GM19035 (cell line): ENCODE results near the gene ENOX1.
"Not testable (repeated sequence)": the region's sequence is repeated elsewhere in the genome, so short reads cannot be mapped to it uniquely, and the experiment has no call there.

Source experiments
- ATAC-seq: cut with Tn5 transposase; IDR thresholded peaks from one replicate; pipeline ENCODE4 v1.9.1; 2021; ENCODE audit not compliant: unreplicated experiment

The ENOX1 gene

DNA sequence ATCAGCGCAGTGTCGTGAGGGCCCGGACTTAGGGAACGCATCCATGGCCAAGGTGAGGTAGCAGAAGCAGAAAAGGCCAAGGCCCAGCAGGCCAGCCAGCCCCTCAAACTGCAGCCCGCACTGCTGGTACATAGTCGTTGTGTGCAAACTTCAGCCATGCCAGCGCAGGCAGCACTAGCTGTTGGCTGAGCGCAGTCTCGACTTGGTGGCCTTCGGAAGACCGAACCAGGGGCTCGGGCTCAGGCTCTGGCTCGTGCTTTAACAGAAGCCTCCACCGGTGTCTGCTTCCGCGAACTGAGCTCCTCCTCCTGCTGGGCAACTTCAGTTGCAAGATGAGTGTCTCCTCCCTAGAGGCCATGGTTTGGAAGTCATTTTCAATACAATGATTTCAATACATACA lies 605.9 kb downstream of the ENOX1 start:
- ATAC-seq: no peak

GRCh38 chr13:43180036-43180660 lies 606.6 kb downstream of the ENOX1 start:
- ATAC-seq: no peak

- ATAC-seq: no peak
Measured at GRCh38 chr13:43171489-43171888, 615.3 kb downstream of the ENOX1 start.

- no peak for ATAC-seq
Measured at GRCh38 chr13:43170506-43170905, 616.3 kb downstream of the ENOX1 start.

DNA sequence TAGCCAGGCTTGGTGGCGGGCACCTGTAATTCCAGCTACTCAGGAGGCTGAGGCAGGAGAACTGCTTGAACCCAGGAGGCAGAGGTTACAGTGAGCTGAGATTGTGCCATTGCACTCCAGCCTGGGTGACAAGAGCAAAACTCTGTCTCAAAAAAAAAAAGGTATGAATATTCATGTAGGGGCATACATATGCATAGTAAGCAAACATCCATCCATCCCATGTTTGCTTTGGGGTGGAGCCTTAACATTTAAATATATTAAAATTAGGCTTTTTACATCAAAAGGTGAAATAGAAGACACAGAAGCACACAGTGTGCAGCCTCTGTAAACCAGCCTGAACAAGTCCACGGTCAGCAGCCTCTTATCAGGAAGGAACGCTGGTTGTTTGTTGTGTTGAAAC lies 618.3 kb downstream of the ENOX1 start:
- not testable (repeated sequence) for ATAC-seq

DNA sequence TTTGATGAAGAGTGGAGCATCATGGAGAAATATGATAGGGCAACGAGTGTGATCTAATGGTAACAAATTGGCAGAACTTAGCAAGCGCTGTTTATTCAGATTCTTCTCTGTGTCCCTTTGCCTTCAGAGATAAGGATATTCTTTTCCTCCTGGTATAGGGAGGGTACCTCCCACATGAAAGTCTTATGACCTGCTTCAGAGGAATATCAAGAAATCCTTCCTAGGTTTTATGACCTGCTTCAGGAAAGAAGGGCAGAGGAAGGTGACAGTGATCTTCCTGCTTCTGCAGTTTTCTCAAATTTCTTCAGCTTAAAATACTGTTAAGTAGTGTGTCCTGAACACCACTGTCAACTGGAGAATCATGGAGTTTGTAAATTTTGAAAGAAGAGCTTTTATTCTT lies 619.0 kb downstream of the ENOX1 start:
- ATAC-seq: no peak

DNA sequence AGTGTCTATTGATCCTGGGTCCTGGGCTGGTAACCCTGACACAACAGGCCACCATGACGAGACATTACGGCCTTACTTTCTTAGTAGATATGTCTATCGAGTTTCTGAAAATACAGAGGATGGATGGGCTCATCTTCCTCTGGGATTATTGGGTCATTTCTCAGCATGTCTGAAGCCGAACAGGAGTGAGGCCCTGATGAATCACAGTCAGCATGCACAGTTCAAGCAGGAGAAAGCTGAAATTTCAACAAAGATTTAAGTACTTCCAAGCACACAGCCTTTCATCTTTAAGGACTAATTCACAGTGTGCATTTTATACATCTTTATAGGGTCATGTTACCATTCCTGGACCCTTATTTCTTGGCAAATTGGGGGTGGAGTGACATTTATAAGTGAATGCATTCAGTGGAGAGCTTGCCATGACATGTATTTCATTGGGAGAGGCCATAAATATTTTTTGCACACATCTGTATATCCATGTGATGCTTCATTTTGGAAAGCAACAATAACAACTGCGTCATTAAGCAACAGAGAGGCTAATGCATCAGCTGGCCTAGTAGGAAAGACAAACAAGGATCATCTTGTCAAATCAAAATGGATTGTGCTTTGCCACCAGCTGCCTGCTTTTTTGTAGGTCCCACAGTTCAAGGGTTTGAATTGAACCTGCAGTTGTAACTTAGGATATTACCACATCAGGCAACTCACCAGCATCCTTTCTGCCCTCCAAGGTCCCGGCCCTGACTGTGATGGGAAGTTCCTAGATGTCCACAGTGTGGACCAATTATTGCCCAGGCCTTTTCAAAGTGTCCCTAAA lies 619.9 kb downstream of the ENOX1 start:
- no peak for ATAC-seq
